Subcutaneous adipose tissue (tissue), 4 donors: Measurements from ENCODE around the gene XPO1. TPM values are rescaled to one million over a fixed set of nuclear protein-coding genes. Genes with fewer than 3 reads are reported as not detected.

Experiments used
- CTCF ChIP-seq: fragments of 450-650 bp; IDR thresholded peaks from one replicate; pipeline ENCODE4 v1.5.1; 2016; ENCODE audit warnings: low read depth, mild to moderate bottlenecking, control low read depth, antibody characterized with exemption, moderate library complexity
- total RNA-seq, 4 donors: library from RNA; depleted of rRNA; stranded (reverse); fragments of >200 nt; gene quantifications; one replicate each; pipeline ENCODE4 v1.1.0, GENCODE V29; 2016

XPO1 gene
- total RNA-seq, 4 donors from 2014 or later, result 96.1 to 139 (median 121) TPM

GRCh38 chr2:61493523-61493942, 44.6 kb downstream of the XPO1 start:
- TF ChIP-seq CTCF, result no peak

GRCh38 chr2:61492476-61492875, 45.7 kb downstream of the XPO1 start:
- TF ChIP-seq CTCF, result no peak

- TF ChIP-seq CTCF, result no peak
These were observed 52.9 kb downstream of the XPO1 start for GRCh38 chr2:61485281-61485680.

GRCh38 chr2:61478086-61478485, 60.1 kb downstream of the XPO1 start:
- TF ChIP-seq CTCF, result no peak

- TF ChIP-seq CTCF, result no peak
These were observed 66.0 kb downstream of the XPO1 start for GRCh38 chr2:61471905-61472805.

GRCh38 chr2:61470965-61471904, 66.9 kb downstream of the XPO1 start, which contains the start of gene USP34:
TSS of gene USP34 (minus strand) at chr2:61471087. CDS start at chr2:61470692, 395 bp downstream.
- TF ChIP-seq CTCF, result no peak
